Mucosa of gallbladder (tissue), 1 donor: Measurements from ENCODE around the gene GOLGA8M. TPM values are rescaled to one million over a fixed set of nuclear protein-coding genes. Genes with fewer than 3 reads are reported as not detected.
"Not testable (repeated sequence)": the region's sequence is repeated elsewhere in the genome, so short reads cannot be mapped to it uniquely, and the experiment has no call there.

ENCODE experiments used
- DNase-seq: peaks from one replicate; pipeline ENCODE4 v3.0.0-alpha.2; 2020; ENCODE audit warnings: low spot score
- total RNA-seq: library from RNA; stranded (reverse); gene quantifications from one replicate; pipeline ENCODE4 v1.2.1, GENCODE V29; 2021
- donor health status: DM: no; HTN: no; CAD: no.

Gene GOLGA8M
- total RNA-seq, 1 donor from 2014 or later: 2.8 TPM

GRCh38 chr15:28663717-28664116, 48.5 kb downstream of the GOLGA8M start:
- DNase-seq: not testable (repeated sequence)

- DNase-seq: not testable (repeated sequence)
Observed at GRCh38 chr15:28660750-28661149, 51.5 kb downstream of the GOLGA8M start.

- DNase-seq: not testable (repeated sequence)
Observed at GRCh38 chr15:28656018-28656360, 56.2 kb downstream of the GOLGA8M start.

GRCh38 chr15:28655329-28656017, 56.7 kb downstream of the GOLGA8M start:
- DNase-seq: not testable (repeated sequence)

- not testable (repeated sequence) for DNase-seq
Observed at GRCh38 chr15:28654194-28654593, 58.0 kb downstream of the GOLGA8M start.

GRCh38 chr15:28652538-28652937, 59.7 kb downstream of the GOLGA8M start:
- DNase-seq: not testable (repeated sequence)

Other genes with a start within 250 kb of the GOLGA8M start
- not detected for gene GOLGA8G, start 179.4 kb downstream of the GOLGA8M start, total RNA-seq
- gene GOLGA6L25, start 158.9 kb downstream of the GOLGA8M start, total RNA-seq: not detected
- gene GOLGA6L7, start 136.2 kb upstream of the GOLGA8M start, total RNA-seq: not detected
- 3.4 TPM for gene APBA2, start 173.6 kb upstream of the GOLGA8M start, total RNA-seq